HCT116 (cell line): ENCODE data around the gene SPSB3. TPM values are rescaled to one million over a fixed set of nuclear protein-coding genes. Genes with fewer than 3 reads are reported as not detected.

Experiments
- ATAC-seq: fragments of 200-7000 bp; cut with Tn5 transposase; 2 replicates; pipeline ENCODE4 v1.9.1; 2020; ENCODE audit warnings: mild to moderate bottlenecking, moderate library complexity
- BruUV-seq: library from RNA; stranded (reverse); fragments of 400-500 nt; replicated peaks from 2 replicates; lab custom pipeline; 2021; lab: Mats Ljungman, UMichigan
- CTCF ChIA-PET: fragments of 300-600 bp; sonication (Branson Sonifier 250); formaldehyde crosslinking; loops from one replicate; lab custom pipeline; 2021; ENCODE audit warnings: antibody characterized with exemption; lab: Charles Lee
- POLR2A ChIA-PET: fragments of 300-600, 350-600 bp; sonication (Branson Sonifier 250); formaldehyde crosslinking; loops from one replicate; lab custom pipeline; 2021; ENCODE audit warnings: antibody characterized with exemption; lab: Charles Lee
- RAD21 ChIA-PET, 2 experiments: fragments of 300-600 bp; sonication (Branson Sonifier 250); formaldehyde crosslinking; loops; one replicate each; lab custom pipeline; 2023; ENCODE audit warnings: low total read pairs in 2 of 2; ENCODE audit not compliant: uncharacterized antibody in 2 of 2, unreplicated experiment in 2 of 2, low non-redundant PET in 1 of 2; lab: Charles Lee
- DNase-seq: peaks from one replicate; pipeline ENCODE4 v3.0.0-alpha.2; 2010; ENCODE audit warnings: low read depth, low spot score
- H2AFZ ChIP-seq: fragments of 200-600 bp; shearing (Covaris generic), sonication (generic); 2 replicates; pipeline ENCODE4 v1.6.1; 2017; ENCODE audit warnings: low read depth, mixed run types, mixed read lengths, antibody characterized with exemption, low read length; ENCODE audit not compliant: poor library complexity, severe bottlenecking
- H3K27ac ChIP-seq: 2 replicates; pipeline ENCODE4 v1.5.1; 2012; ENCODE audit warnings: low read depth, low read length
- H3K27me3 ChIP-seq: fragments of 200-600 bp; sonication (generic); 2 replicates; pipeline ENCODE4 v1.6.1; 2016; ENCODE audit warnings: mixed run types, low read length, mixed read lengths; ENCODE audit not compliant: insufficient read depth
- H3K36me3 ChIP-seq, 2 experiments: fragments of 200-500 bp in 1 of 2; fragments of 200-600 bp in 1 of 2; sonication (Bioruptor generic) in 1 of 2; sonication (generic) in 1 of 2; 2 replicates each; pipeline versions ENCODE4 v1.5.1 to v1.6.1; 2014 to 2016; ENCODE audit warnings: low read length in 2 of 2, inconsistent platforms in 1 of 2, mixed read lengths in 1 of 2, mixed run types in 1 of 2; ENCODE audit not compliant: insufficient read depth in 2 of 2, control insufficient read depth in 1 of 2
- H3K4me1 ChIP-seq, 2 experiments: fragments of 200-600 bp in 1 of 2; sonication (generic) in 1 of 2; 2 replicates each; pipeline versions ENCODE4 v1.5.1 to v1.6.1; 2012 to 2017; ENCODE audit warnings: low read length in 2 of 2, inconsistent platforms in 1 of 2, mild to moderate bottlenecking in 1 of 2, mixed read lengths in 1 of 2, mixed run types in 1 of 2, moderate library complexity in 1 of 2; ENCODE audit not compliant: insufficient read depth in 2 of 2, control insufficient read depth in 1 of 2
- H3K4me2 ChIP-seq: fragments of 200-600 bp; sonication (generic); 2 replicates; pipeline ENCODE4 v1.6.1; 2017; ENCODE audit warnings: mixed run types, low read length, mixed read lengths
- H3K4me3 ChIP-seq, 2 experiments: fragments of 200-600 bp in 1 of 2; sonication (generic) in 1 of 2; replicated peaks in 1 of 2; 2 replicates each; pipeline ENCODE4 v1.5.1; 2011 to 2016; ENCODE audit warnings: low read length in 2 of 2, control low read depth in 1 of 2, low read depth in 1 of 2, mild to moderate bottlenecking in 1 of 2, mixed read lengths in 1 of 2, mixed run types in 1 of 2
- H3K79me2 ChIP-seq: fragments of 200-600 bp; sonication (generic); 2 replicates; pipeline ENCODE4 v1.6.1; 2017; ENCODE audit warnings: mild to moderate bottlenecking, mixed run types, low read length, moderate library complexity, mixed read lengths; ENCODE audit not compliant: insufficient read depth
- H3K9ac ChIP-seq: fragments of 200-600 bp; sonication (generic); 2 replicates; pipeline ENCODE4 v1.6.1; 2016; ENCODE audit warnings: low read length, mixed read lengths
- H3K9me2 ChIP-seq: fragments of 200-600 bp; sonication (generic), shearing (Covaris generic); 2 replicates; pipeline ENCODE4 v1.6.1; 2017; ENCODE audit warnings: mixed run types, mild to moderate bottlenecking, moderate library complexity; ENCODE audit not compliant: insufficient read depth
- H3K9me3 ChIP-seq, 2 experiments: fragments of 200-500 bp in 1 of 2; fragments of 200-600 bp in 1 of 2; sonication (Bioruptor generic) in 1 of 2; sonication (generic) in 1 of 2; 2 replicates each; pipeline ENCODE4 v1.6.1; 2014 to 2017; ENCODE audit warnings: low read length in 2 of 2, mixed read lengths in 2 of 2, inconsistent platforms in 1 of 2, low read depth in 1 of 2, mild to moderate bottlenecking in 1 of 2, mixed run types in 1 of 2, moderate library complexity in 1 of 2; ENCODE audit not compliant: control insufficient read depth in 1 of 2, insufficient read depth in 1 of 2
- H4K20me1 ChIP-seq: fragments of 200-600 bp; sonication (generic), shearing (Covaris generic); 2 replicates; pipeline ENCODE4 v1.6.1; 2017; ENCODE audit warnings: mixed run types, mild to moderate bottlenecking, moderate library complexity; ENCODE audit not compliant: insufficient read depth
- CBX3 ChIP-seq: IDR thresholded peaks from 2 replicates; pipeline ENCODE4 v1.6.1; 2012; ENCODE audit warnings: low read depth
- CEBPB ChIP-seq: IDR thresholded peaks from 2 replicates; pipeline ENCODE4 v1.6.1; 2012; ENCODE audit warnings: low read depth
- EGR1 ChIP-seq: IDR thresholded peaks from 2 replicates; pipeline ENCODE4 v1.6.1; 2012; ENCODE audit warnings: low read depth
- ELF1 ChIP-seq: IDR thresholded peaks from 2 replicates; pipeline ENCODE4 v1.6.1; 2012; ENCODE audit warnings: low read depth, borderline replicate concordance
- EZH2 ChIP-seq: fragments of 200-600 bp; sonication (generic); IDR thresholded peaks from 2 replicates; pipeline ENCODE4 v1.6.1; 2017; ENCODE audit warnings: antibody characterized with exemption, mixed run types
- POLR2A ChIP-seq: IDR thresholded peaks from 2 replicates; pipeline ENCODE4 v1.7.0; 2011; ENCODE audit warnings: borderline replicate concordance; ENCODE audit not compliant: insufficient read depth, insufficient read length; ENCODE audit errors: extremely low read depth
- POLR2AphosphoS5 ChIP-seq: IDR thresholded peaks from 2 replicates; pipeline ENCODE4 v1.6.1; 2011; ENCODE audit warnings: mild to moderate bottlenecking, low read depth, low read length, moderate library complexity
- RAD21 ChIP-seq: IDR thresholded peaks from 2 replicates; pipeline ENCODE4 v1.6.1; 2012; ENCODE audit warnings: low read depth, mild to moderate bottlenecking
- SIN3A ChIP-seq: IDR thresholded peaks from 2 replicates; pipeline ENCODE4 v1.6.1; 2012; ENCODE audit warnings: low read depth
- SP1 ChIP-seq: IDR thresholded peaks from 2 replicates; pipeline ENCODE4 v1.6.1; 2012; ENCODE audit warnings: low read depth
- SRF ChIP-seq: IDR thresholded peaks from 2 replicates; pipeline ENCODE4 v1.6.1; 2012; ENCODE audit warnings: low read depth
- YY1 ChIP-seq: IDR thresholded peaks from 2 replicates; pipeline ENCODE4 v1.6.1; 2011; ENCODE audit warnings: low read length, low read depth, moderate library complexity, mild to moderate bottlenecking; ENCODE audit not compliant: insufficient replicate concordance; ENCODE audit errors: extremely low read depth
- ZNF274 ChIP-seq: fragments of 200-500 bp; sonication (Bioruptor generic); IDR thresholded peaks from 2 replicates; pipeline ENCODE4 v1.6.1; 2014; ENCODE audit warnings: mild to moderate bottlenecking, low read depth, low read length, inconsistent platforms
- intact Hi-C: fragments of 100-400 bp; cut with micrococcal nuclease; formaldehyde crosslinking; loops from 2 replicates; pipeline ENCODE4 v1.10.0; 2022
- total RNA-seq: library from RNA; stranded (reverse); gene quantifications from one replicate; pipeline ENCODE4 v1.2.1, GENCODE V29; 2021; ENCODE audit not compliant: unreplicated experiment
- TF ChIP-seq, protein P1 (sequence below): IDR thresholded peaks from 2 replicates; pipeline ENCODE4 v1.6.1; 2012
- TF ChIP-seq, protein P2 (sequence below): IDR thresholded peaks from 2 replicates; pipeline ENCODE4 v1.6.1; 2012
- TF ChIP-seq, protein P3 (sequence below): IDR thresholded peaks from 2 replicates; pipeline ENCODE4 v1.6.1; 2011; ENCODE audit warnings: mild to moderate bottlenecking, low read length, moderate library complexity; ENCODE audit not compliant: insufficient replicate concordance; ENCODE audit errors: extremely low read depth
- TF ChIP-seq, protein P4 (sequence below), 3 experiments: fragments of 200-600 bp in 1 of 3; sonication (generic) in 1 of 3; IDR thresholded peaks in 2 of 3; conservative IDR thresholded peaks in 1 of 3; 2 replicates each; pipeline ENCODE4 v1.5.1; 2012 to 2017; ENCODE audit warnings: low read depth in 2 of 3, low read length in 2 of 3, antibody characterized with exemption in 1 of 3, borderline replicate concordance in 1 of 3, control low read depth in 1 of 3, mild to moderate bottlenecking in 1 of 3, mixed read lengths in 1 of 3, mixed run types in 1 of 3, moderate library complexity in 1 of 3; ENCODE audit not compliant: insufficient read depth in 1 of 3
- TF ChIP-seq, protein P5 (sequence below): IDR thresholded peaks from 2 replicates; pipeline ENCODE4 v1.6.1; 2012; ENCODE audit warnings: low read depth

The SPSB3 gene
- total RNA-seq, 1 experiment from 2014 or later, result 31.6 TPM

DNA sequence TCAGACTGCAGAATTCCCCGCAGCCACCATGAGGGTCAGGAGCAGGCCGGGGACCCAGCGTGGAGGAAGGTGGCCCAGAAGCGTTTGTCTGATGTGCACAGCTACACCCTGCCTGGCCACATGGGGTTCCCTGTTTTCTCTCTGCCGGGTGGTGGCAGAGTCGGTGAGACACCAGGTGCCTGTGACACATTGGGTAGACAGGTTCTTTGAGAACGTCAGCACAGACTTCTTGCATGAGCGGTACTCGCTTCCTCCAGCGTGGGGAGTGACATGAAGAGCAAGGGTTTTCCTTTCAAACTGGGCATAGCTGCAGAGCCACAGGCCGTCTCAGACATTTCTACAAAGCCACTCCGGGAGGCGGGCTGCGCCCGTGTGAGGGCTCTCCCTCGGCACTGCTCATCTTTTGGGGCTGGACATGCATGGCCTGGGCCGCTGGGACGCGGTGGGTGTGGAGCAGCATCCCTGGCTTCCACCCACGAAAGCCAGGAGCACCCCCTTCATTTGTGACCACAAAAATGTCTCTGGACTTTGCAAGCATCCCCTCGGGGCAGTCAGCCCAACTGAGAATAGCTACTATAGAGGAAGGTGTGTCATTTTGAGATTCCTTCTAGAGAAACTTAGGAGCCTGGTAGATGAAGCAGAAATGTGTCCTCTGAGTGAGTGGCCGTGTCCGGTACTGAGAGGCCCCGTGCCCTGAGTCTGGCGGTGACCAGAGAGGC, 37.0 kb downstream of the SPSB3 start:
- Histone ChIP-seq H3K27me3 (no peaks in the 10 kb centered on the region), H3K9me2 (no peaks in the 10 kb centered on the region), H3K27ac (no peak overlapping the region), H3K4me1 (no peaks in the 10 kb centered on the region), H3K36me3 (peaks cover 10 to 12% of the 10 kb centered on the region in 2 experiments; a peak in 3 of 4 replicates), H3K9me3 (no peaks in the 10 kb centered on the region), H3K4me3 (no peak overlapping the region), H3K4me2 (no peak overlapping the region), H2AFZ (no peak overlapping the region), H3K79me2 (no peaks in the 10 kb centered on the region), H3K9ac (no peak overlapping the region), H4K20me1 (no peaks in the 10 kb centered on the region)
- RAD21 ChIA-PET, result no interaction called here
- DNase-seq, result no peak
- intact Hi-C loops, result no loop called here
- TSS peak; percentile 27 for BruUV-seq
- CTCF ChIA-PET, result no interaction called here
- TF ChIP-seq ELF1 (no peak), ZNF274 (no peak), YY1 (no peak), RAD21 (no peak), CEBPB (no peak), SRF (no peak), POLR2A (no peak), SIN3A (no peak), POLR2AphosphoS5 (no peak), EGR1 (no peak), EZH2 (no peak), SP1 (no peak), CBX3 (no peak)
- TF ChIP-seq, protein P1, sequence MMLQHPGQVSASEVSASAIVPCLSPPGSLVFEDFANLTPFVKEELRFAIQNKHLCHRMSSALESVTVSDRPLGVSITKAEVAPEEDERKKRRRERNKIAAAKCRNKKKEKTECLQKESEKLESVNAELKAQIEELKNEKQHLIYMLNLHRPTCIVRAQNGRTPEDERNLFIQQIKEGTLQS, result no peak
- TF ChIP-seq, protein P2, sequence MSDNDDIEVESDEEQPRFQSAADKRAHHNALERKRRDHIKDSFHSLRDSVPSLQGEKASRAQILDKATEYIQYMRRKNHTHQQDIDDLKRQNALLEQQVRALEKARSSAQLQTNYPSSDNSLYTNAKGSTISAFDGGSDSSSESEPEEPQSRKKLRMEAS, result no peak
- TF ChIP-seq, protein P3, sequence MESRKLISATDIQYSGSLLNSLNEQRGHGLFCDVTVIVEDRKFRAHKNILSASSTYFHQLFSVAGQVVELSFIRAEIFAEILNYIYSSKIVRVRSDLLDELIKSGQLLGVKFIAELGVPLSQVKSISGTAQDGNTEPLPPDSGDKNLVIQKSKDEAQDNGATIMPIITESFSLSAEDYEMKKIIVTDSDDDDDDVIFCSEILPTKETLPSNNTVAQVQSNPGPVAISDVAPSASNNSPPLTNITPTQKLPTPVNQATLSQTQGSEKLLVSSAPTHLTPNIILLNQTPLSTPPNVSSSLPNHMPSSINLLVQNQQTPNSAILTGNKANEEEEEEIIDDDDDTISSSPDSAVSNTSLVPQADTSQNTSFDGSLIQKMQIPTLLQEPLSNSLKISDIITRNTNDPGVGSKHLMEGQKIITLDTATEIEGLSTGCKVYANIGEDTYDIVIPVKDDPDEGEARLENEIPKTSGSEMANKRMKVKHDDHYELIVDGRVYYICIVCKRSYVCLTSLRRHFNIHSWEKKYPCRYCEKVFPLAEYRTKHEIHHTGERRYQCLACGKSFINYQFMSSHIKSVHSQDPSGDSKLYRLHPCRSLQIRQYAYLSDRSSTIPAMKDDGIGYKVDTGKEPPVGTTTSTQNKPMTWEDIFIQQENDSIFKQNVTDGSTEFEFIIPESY, result no peak
- TF ChIP-seq, protein P4, sequence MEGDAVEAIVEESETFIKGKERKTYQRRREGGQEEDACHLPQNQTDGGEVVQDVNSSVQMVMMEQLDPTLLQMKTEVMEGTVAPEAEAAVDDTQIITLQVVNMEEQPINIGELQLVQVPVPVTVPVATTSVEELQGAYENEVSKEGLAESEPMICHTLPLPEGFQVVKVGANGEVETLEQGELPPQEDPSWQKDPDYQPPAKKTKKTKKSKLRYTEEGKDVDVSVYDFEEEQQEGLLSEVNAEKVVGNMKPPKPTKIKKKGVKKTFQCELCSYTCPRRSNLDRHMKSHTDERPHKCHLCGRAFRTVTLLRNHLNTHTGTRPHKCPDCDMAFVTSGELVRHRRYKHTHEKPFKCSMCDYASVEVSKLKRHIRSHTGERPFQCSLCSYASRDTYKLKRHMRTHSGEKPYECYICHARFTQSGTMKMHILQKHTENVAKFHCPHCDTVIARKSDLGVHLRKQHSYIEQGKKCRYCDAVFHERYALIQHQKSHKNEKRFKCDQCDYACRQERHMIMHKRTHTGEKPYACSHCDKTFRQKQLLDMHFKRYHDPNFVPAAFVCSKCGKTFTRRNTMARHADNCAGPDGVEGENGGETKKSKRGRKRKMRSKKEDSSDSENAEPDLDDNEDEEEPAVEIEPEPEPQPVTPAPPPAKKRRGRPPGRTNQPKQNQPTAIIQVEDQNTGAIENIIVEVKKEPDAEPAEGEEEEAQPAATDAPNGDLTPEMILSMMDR (IDR thresholded peaks at IDR 0.05 in 2 of 3, conservative IDR thresholded peaks at IDR 0.05 in 1 of 3; ENCODE audit: borderline replicate concordance in 1 of 3, insufficient read depth in 1 of 3, low read depth in 2 of 3, low read length in 2 of 3), result no peak
- TF ChIP-seq, protein P5, sequence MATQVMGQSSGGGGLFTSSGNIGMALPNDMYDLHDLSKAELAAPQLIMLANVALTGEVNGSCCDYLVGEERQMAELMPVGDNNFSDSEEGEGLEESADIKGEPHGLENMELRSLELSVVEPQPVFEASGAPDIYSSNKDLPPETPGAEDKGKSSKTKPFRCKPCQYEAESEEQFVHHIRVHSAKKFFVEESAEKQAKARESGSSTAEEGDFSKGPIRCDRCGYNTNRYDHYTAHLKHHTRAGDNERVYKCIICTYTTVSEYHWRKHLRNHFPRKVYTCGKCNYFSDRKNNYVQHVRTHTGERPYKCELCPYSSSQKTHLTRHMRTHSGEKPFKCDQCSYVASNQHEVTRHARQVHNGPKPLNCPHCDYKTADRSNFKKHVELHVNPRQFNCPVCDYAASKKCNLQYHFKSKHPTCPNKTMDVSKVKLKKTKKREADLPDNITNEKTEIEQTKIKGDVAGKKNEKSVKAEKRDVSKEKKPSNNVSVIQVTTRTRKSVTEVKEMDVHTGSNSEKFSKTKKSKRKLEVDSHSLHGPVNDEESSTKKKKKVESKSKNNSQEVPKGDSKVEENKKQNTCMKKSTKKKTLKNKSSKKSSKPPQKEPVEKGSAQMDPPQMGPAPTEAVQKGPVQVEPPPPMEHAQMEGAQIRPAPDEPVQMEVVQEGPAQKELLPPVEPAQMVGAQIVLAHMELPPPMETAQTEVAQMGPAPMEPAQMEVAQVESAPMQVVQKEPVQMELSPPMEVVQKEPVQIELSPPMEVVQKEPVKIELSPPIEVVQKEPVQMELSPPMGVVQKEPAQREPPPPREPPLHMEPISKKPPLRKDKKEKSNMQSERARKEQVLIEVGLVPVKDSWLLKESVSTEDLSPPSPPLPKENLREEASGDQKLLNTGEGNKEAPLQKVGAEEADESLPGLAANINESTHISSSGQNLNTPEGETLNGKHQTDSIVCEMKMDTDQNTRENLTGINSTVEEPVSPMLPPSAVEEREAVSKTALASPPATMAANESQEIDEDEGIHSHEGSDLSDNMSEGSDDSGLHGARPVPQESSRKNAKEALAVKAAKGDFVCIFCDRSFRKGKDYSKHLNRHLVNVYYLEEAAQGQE, result no peak
- POLR2A ChIA-PET, result no interaction called here
- no peak; the same call in 1 of the 2 replicates for ATAC-seq
